ENCODE data around the gene FHIT. TPM values are rescaled to one million over a fixed set of nuclear protein-coding genes. Genes with fewer than 3 reads are reported as not detected.

Gene FHIT
- total and polyA plus RNA-seq, 11 donors, result 4.2 to 26.8 (median 16.5) TPM

- ATAC-seq, result no peak
- H3K4me3 ChIP-seq, result no peak overlapping the region
- 69 to 81% (median 74%) methylated on average over 3 of the region's 3 CpGs for WGBS, 4 donors
Measured at GRCh38 chr3:60453326-60453725, 797.9 kb downstream of the FHIT start.

GRCh38 chr3:60448696-60449095 lies 802.6 kb downstream of the FHIT start:
- H3K4me3 ChIP-seq, result no peak overlapping the region
- no peaks in the 10 kb centered on the region for H3K36me3 ChIP-seq
- intact Hi-C loops (cut with DNase I), result no loop called here
- 81 to 85% (median 82%) methylated on average over 3 of the region's 3 CpGs for WGBS, 4 donors
- H3K4me1 ChIP-seq, result no peaks in the 10 kb centered on the region
- no peaks in the 10 kb centered on the region for H3K27me3 ChIP-seq
- ATAC-seq (no peak), DNase-seq (no peak)
- H3K9me3 ChIP-seq, result no peaks in the 10 kb centered on the region
- H3K27ac ChIP-seq, result no peak overlapping the region
- TF ChIP-seq CTCF (IDR thresholded peaks at IDR 0.05) (no peak), POLR2A (IDR thresholded peaks at IDR 0.05) (no peak)

More at GRCh38 chr3:60453326-60453725, 797.9 kb downstream of the FHIT start:
- DNase-seq, result no peak
- no peak overlapping the region for H3K27ac ChIP-seq
- H3K9me3 ChIP-seq, result peaks cover 0 to 3% (median 0%) of the 10 kb centered on the region in 12 donors
- H3K4me1 ChIP-seq, result no peaks in the 10 kb centered on the region
- intact Hi-C loops (cut with DNase I), result no loop called here
- H3K27me3 ChIP-seq, result no peaks in the 10 kb centered on the region
- TF ChIP-seq POLR2A (IDR thresholded peaks at IDR 0.05) (no peak), CTCF (IDR thresholded peaks at IDR 0.05) (no peak)
- H3K36me3 ChIP-seq, result no peaks in the 10 kb centered on the region

GRCh38 chr3:60445446-60445845 lies 805.8 kb downstream of the FHIT start:
- Histone ChIP-seq H3K36me3 (no peaks in the 10 kb centered on the region), H3K27me3 (no peaks in the 10 kb centered on the region), H3K4me3 (no peak overlapping the region), H3K4me1 (no peaks in the 10 kb centered on the region), H3K9me3 (no peaks in the 10 kb centered on the region), H3K27ac (no peak overlapping the region)
- intact Hi-C loops (cut with DNase I), result no loop called here
- ATAC-seq (no peak), DNase-seq (no peak)
- TF ChIP-seq CTCF (IDR thresholded peaks at IDR 0.05), result no peak
- TF ChIP-seq POLR2A (IDR thresholded peaks at IDR 0.05), result no peak
- 49 to 62% (median 59%) methylated on average over 3 of the region's 3 CpGs for whole genome bisulfite sequencing, 4 donors

GRCh38 chr3:60444898-60445437 lies 806.3 kb downstream of the FHIT start:
- WGBS, 4 donors, result 64 to 79% (median 68%) methylated on average over 4 to 5 of the region's 5 CpGs
- Histone ChIP-seq H3K27ac (no peak overlapping the region), H3K4me3 (no peak overlapping the region), H3K9me3 (no peaks in the 10 kb centered on the region), H3K36me3 (no peaks in the 10 kb centered on the region), H3K4me1 (no peaks in the 10 kb centered on the region), H3K27me3 (no peaks in the 10 kb centered on the region)
- DNase-seq, result no peak
- intact Hi-C loops (cut with DNase I), result no loop called here
- TF ChIP-seq POLR2A (IDR thresholded peaks at IDR 0.05) (no peak), CTCF (IDR thresholded peaks at IDR 0.05) (no peak)
- ATAC-seq, result no peak
